WTC11 (cell line): ENCODE results near the gene DPP10. TPM values are rescaled to one million over a fixed set of nuclear protein-coding genes. Genes with fewer than 3 reads are reported as not detected.

Experiments used
- ATAC-seq: fragments of 200-7000 bp; cut with Tn5 transposase; 2 replicates; pipeline ENCODE4 v1.10.0; 2021; ENCODE audit warnings: mild to moderate bottlenecking, moderate library complexity
- CTCF ChIA-PET: fragments of 300-600 bp; sonication (Branson Sonifier 250); formaldehyde crosslinking; loops from one replicate; lab custom pipeline; 2021; ENCODE audit warnings: antibody characterized with exemption; lab: Charles Lee
- POLR2A ChIA-PET: fragments of 350-600 bp; sonication (Branson Sonifier 250); formaldehyde crosslinking; loops from one replicate; lab custom pipeline; 2021; ENCODE audit warnings: antibody characterized with exemption; lab: Charles Lee
- DNase-seq: peaks from one replicate; pipeline ENCODE4 v3.0.0; 2021; ENCODE audit warnings: low spot score
- H3K27ac Mint-ChIP-seq: 2 replicates; pipeline ENCODE4 v1.8.0; 2021; ENCODE audit warnings: mixed read lengths
- H3K27me3 Mint-ChIP-seq: 2 replicates; pipeline ENCODE4 v1.8.0; 2021; ENCODE audit warnings: low read depth, mild to moderate bottlenecking, moderate library complexity, mixed read lengths
- H3K36me3 Mint-ChIP-seq: 2 replicates; pipeline ENCODE4 v1.8.0; 2021; ENCODE audit warnings: mixed read lengths
- H3K4me1 Mint-ChIP-seq: 2 replicates; pipeline ENCODE4 v1.8.0; 2022; ENCODE audit warnings: mixed read lengths
- H3K4me3 Mint-ChIP-seq: 2 replicates; pipeline ENCODE4 v1.8.0; 2021; ENCODE audit warnings: mild to moderate bottlenecking, moderate library complexity, mixed read lengths
- H3K9me3 Mint-ChIP-seq: 2 replicates; pipeline ENCODE4 v1.8.0; 2021; ENCODE audit warnings: mixed read lengths
- AR ChIP-seq: fragments of 250-450 bp; sonication (Bioruptor Pico); IDR thresholded peaks from 2 replicates; pipeline ENCODE4 v1.9.0; 2021; ENCODE audit warnings: mild to moderate bottlenecking
- CREB1 ChIP-seq: sonication (generic); formaldehyde crosslinking; IDR thresholded peaks from 2 replicates; pipeline ENCODE4 v1.8.0; 2023; ENCODE audit warnings: mild to moderate bottlenecking, missing genetic modification reagents
- FOXK1 ChIP-seq: sonication (generic); formaldehyde crosslinking; IDR thresholded peaks from 2 replicates; pipeline ENCODE4 v1.8.0; 2022; ENCODE audit warnings: mild to moderate bottlenecking, moderate library complexity, missing genetic modification reagents
- FOXP4 ChIP-seq: sonication (generic); formaldehyde crosslinking; IDR thresholded peaks from 2 replicates; pipeline ENCODE4 v1.8.0; 2022; ENCODE audit warnings: mild to moderate bottlenecking, missing genetic modification reagents
- HMGXB4 ChIP-seq: sonication (generic); formaldehyde crosslinking; IDR thresholded peaks from 2 replicates; pipeline ENCODE4 v1.8.1; 2023; ENCODE audit warnings: mild to moderate bottlenecking, moderate library complexity, missing genetic modification reagents
- JUN ChIP-seq: sonication (generic); formaldehyde crosslinking; IDR thresholded peaks from 2 replicates; pipeline ENCODE4 v1.8.0; 2023; ENCODE audit warnings: mild to moderate bottlenecking, missing genetic modification reagents
- MAX ChIP-seq: sonication (generic); formaldehyde crosslinking; IDR thresholded peaks from 2 replicates; pipeline ENCODE4 v1.8.0; 2022; ENCODE audit warnings: mild to moderate bottlenecking, missing genetic modification reagents
- MLX ChIP-seq: sonication (generic); formaldehyde crosslinking; IDR thresholded peaks from 2 replicates; pipeline ENCODE4 v1.8.1; 2023; ENCODE audit warnings: mild to moderate bottlenecking, missing genetic modification reagents, moderate library complexity
- NR1H2 ChIP-seq: sonication (generic); formaldehyde crosslinking; IDR thresholded peaks from 2 replicates; pipeline ENCODE4 v1.9.0; 2021; ENCODE audit warnings: mild to moderate bottlenecking, moderate library complexity, missing genetic modification reagents
- PRDM15 ChIP-seq: sonication (generic); formaldehyde crosslinking; IDR thresholded peaks from 2 replicates; pipeline ENCODE4 v1.8.0; 2022; ENCODE audit warnings: missing genetic modification reagents
- PREB ChIP-seq: sonication (generic); formaldehyde crosslinking; IDR thresholded peaks from 2 replicates; pipeline ENCODE4 v1.8.1; 2022; ENCODE audit warnings: mild to moderate bottlenecking, missing genetic modification reagents, moderate library complexity, borderline replicate concordance
- PRRX2 ChIP-seq: fragments of 250-450 bp; sonication (Bioruptor Pico); IDR thresholded peaks from 2 replicates; pipeline ENCODE4 v1.8.0; 2021; ENCODE audit warnings: mild to moderate bottlenecking
- RORB ChIP-seq: fragments of 250-450 bp; sonication (Bioruptor Pico); IDR thresholded peaks from 2 replicates; pipeline ENCODE4 v1.9.0; 2021; ENCODE audit warnings: mild to moderate bottlenecking
- STAT6 ChIP-seq: sonication (generic); formaldehyde crosslinking; conservative IDR thresholded peaks from 2 replicates; pipeline ENCODE4 v1.8.1; 2023; ENCODE audit warnings: mild to moderate bottlenecking, low read depth, missing genetic modification reagents, moderate library complexity
- USF1 ChIP-seq: sonication (generic); formaldehyde crosslinking; IDR thresholded peaks from 2 replicates; pipeline ENCODE4 v1.8.0; 2022; ENCODE audit warnings: mild to moderate bottlenecking, missing genetic modification reagents
- ZNF263 ChIP-seq: sonication (generic); formaldehyde crosslinking; IDR thresholded peaks from 2 replicates; pipeline ENCODE4 v1.8.1; 2022; ENCODE audit warnings: low read depth, mild to moderate bottlenecking, moderate library complexity, missing genetic modification reagents
- ZNF317 ChIP-seq: sonication (generic); formaldehyde crosslinking; IDR thresholded peaks from 2 replicates; pipeline ENCODE4 v1.8.1; 2023; ENCODE audit warnings: low read depth, mild to moderate bottlenecking, moderate library complexity, missing genetic modification reagents, borderline replicate concordance
- total RNA-seq: library from RNA; stranded (reverse); gene quantifications from 3 replicates; pipeline ENCODE4 v1.2.3, GENCODE V29; 2021

The DPP10 gene
- total RNA-seq, 1 experiment from 2014 or later: 4.0 TPM

- peaks cover 38% of the 10 kb centered on the region for H3K9me3 Mint-ChIP-seq
- H3K4me3 Mint-ChIP-seq: no peak overlapping the region
- peaks cover 3% of the 10 kb centered on the region; the same call in 1 of the 2 replicates for H3K27me3 Mint-ChIP-seq
- no peak overlapping the region for H3K27ac Mint-ChIP-seq
- H3K4me1 Mint-ChIP-seq: peaks cover 17% of the 10 kb centered on the region
- peaks cover 30% of the 10 kb centered on the region for H3K36me3 Mint-ChIP-seq
- ChIA-PET POLR2A (no interaction called here), CTCF (no interaction called here)
- ATAC-seq (no peak), DNase-seq (no peak)
- no peak for TF ChIP-seq RORB (CRISPR knock-in tag)
- no peak for TF ChIP-seq USF1 (CRISPR knock-in tag)
- no peak for TF ChIP-seq PRDM15
- TF ChIP-seq MLX (CRISPR knock-in tag): no peak
- no peak for TF ChIP-seq HMGXB4 (CRISPR knock-in tag)
- TF ChIP-seq JUN (CRISPR knock-in tag): no peak
- TF ChIP-seq FOXP4: no peak
- no peak for TF ChIP-seq FOXK1 (CRISPR knock-in tag)
- no peak for TF ChIP-seq PREB (CRISPR knock-in tag)
- TF ChIP-seq AR (CRISPR knock-in tag): no peak
- TF ChIP-seq NR1H2 (CRISPR knock-in tag): no peak
- TF ChIP-seq PRRX2 (CRISPR knock-in tag): no peak
- no peak for TF ChIP-seq CREB1 (CRISPR knock-in tag)
- TF ChIP-seq ZNF263 (CRISPR knock-in tag): no peak
- no peak for TF ChIP-seq ZNF317 (CRISPR knock-in tag)
- no peak for TF ChIP-seq MAX
- no peak for TF ChIP-seq STAT6 (CRISPR knock-in tag)
Observed at GRCh38 chr2:115635430-115635829, 1193.0 kb downstream of the DPP10 start.
